Non-pigmented ciliary epithelial cell (primary cell): ENCODE results near the gene TRPM6.

Experiments
- DNase-seq: peaks from one replicate; pipeline ENCODE4 v3.0.0-alpha.2; 2010; ENCODE audit warnings: low read depth

TRPM6 gene

GRCh38 chr9:74721696-74722660, 165.7 kb downstream of the TRPM6 start:
- no peak for DNase-seq

GRCh38 chr9:74719306-74719705, 168.4 kb downstream of the TRPM6 start:
- no peak for DNase-seq

- no peak for DNase-seq
Measured at GRCh38 chr9:74718709-74719108, 169.0 kb downstream of the TRPM6 start.

GRCh38 chr9:74711341-74711740, 176.4 kb downstream of the TRPM6 start:
- no peak for DNase-seq

- no peak for DNase-seq
Measured at GRCh38 chr9:74697535-74697934, 190.2 kb downstream of the TRPM6 start.

- no peak for DNase-seq
Measured at GRCh38 chr9:74696520-74696919, 191.2 kb downstream of the TRPM6 start.

- DNase-seq: no peak
Measured at GRCh38 chr9:74691058-74691457, 196.7 kb downstream of the TRPM6 start.

DNA sequence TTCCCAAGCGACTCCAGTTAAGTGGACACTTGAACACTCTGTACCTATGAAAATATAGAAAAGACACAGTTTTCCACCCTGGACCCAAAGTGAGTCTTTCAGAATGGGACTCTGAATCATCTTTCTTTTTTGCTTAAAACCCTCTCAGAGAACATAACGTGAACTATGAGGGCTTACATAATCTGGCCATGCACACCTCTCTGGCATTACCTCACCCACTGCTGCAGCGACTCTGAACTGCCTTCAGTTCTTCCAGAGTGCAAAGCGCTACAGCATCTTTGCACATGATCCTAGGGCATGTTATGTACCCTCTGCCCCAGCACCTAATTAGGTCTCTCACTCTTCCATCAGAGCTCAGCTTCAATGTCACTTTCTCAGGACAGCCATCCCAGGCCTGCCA, 204.4 kb downstream of the TRPM6 start:
- no peak for DNase-seq

DNA sequence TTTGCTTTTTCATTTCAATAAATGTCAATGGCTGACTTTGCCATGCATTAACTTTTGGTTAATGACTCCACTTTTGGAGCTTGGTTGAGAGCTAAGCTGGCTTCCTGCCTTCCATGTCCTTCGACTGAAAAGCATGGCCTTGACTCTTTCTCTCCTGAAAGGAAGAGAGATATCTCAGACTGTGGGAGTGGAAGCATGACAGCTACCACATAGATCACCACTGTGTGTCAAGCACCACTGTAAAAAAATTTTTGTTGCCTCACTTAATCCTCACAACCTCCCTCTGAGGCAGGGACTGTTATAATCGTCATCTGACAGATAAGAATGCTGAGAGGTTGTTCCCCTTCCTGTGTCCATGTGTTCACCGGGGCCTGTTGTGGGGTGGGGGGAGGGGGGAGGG, 205.8 kb downstream of the TRPM6 start:
- no peak for DNase-seq

GRCh38 chr9:74674077-74674476, 213.6 kb downstream of the TRPM6 start:
- no peak for DNase-seq
